ENCODE results near the gene GOLGA6L22. TPM values are rescaled to one million over a fixed set of nuclear protein-coding genes. Genes with fewer than 3 reads are reported as not detected.
A peak's percentile ranks its signal among the peaks of the same experiment; 100 is the strongest.
"Not testable (repeated sequence)": the region's sequence is repeated elsewhere in the genome, so short reads cannot be mapped to it uniquely, and the experiment has no call there.

The GOLGA6L22 gene
- total and polyA plus RNA-seq, 2 donors = 0.05 TPM; not detected in 1

DNA sequence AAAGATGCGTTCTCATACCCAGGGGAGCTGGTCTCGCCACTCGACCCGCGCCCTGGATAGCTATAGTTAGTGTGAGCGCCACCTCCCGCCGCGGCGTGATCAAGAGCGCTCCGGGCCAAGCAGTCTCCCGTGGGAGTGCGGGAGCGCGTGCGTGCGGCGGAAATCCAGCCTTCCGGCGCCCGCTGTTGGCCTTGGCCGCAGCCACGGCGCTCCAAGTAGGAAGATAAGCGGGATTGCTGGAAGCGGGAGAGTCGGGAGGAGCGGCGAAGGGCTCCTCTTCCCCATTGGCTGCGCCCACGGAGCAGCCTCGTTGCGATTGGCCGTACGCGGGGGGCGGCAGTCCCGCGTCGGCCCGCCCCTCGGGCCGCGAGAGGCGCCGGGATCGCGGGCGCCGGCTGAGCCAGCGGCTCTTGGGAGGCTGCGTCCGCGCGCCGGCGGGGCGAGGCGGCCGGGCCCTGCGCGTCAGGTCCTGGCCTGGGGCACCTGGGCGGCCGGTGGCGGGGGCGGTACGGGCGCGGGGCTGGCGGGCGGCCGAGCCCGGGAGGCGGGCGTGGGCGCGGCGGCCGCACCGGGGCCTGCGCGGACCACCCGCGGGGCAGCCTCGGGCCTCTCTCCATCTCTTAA, 35.9 kb downstream of the GOLGA6L22 start:
- H3K27ac ChIP-seq (ENCODE audit: low read depth in 1 of 2, low read length in 1 of 2); H3K4me1 ChIP-seq (ENCODE audit: control insufficient read depth in 2 of 2, insufficient read depth in 2 of 2, low read length in 2 of 2); H3K9me3 ChIP-seq (ENCODE audit: control insufficient read depth in 2 of 2, insufficient read depth in 1 of 2, low read length in 1 of 2); H3K36me3 ChIP-seq (ENCODE audit: control insufficient read depth in 2 of 2, insufficient read depth in 2 of 2, low read length in 1 of 2); H3K27me3 ChIP-seq (ENCODE audit: control insufficient read depth in 2 of 2, insufficient read depth in 1 of 2, low read length in 1 of 2): not testable (repeated sequence)
- DNase-seq (ENCODE audit: low read depth in 6 of 9, low spot score in 9 of 9) = peak in 6 of 9 donors; percentile 1 to 74 (median 16)
- H3K4me3 ChIP-seq (ENCODE audit: low read length in 2 of 2) = peak overlapping the region in 1 of 2 donors; percentile 37
- WGBS = 17% methylated on average over 30 of the region's 86 CpGs

- not testable (repeated sequence) for H3K27me3 ChIP-seq (ENCODE audit: control insufficient read depth in 2 of 2, insufficient read depth in 1 of 2, low read length in 1 of 2); H3K27ac ChIP-seq (ENCODE audit: low read depth in 1 of 2, low read length in 1 of 2); H3K9me3 ChIP-seq (ENCODE audit: control insufficient read depth in 2 of 2, insufficient read depth in 1 of 2, low read length in 1 of 2); DNase-seq (ENCODE audit: low read depth in 6 of 9, low spot score in 9 of 9); H3K4me3 ChIP-seq (ENCODE audit: low read length in 2 of 2); H3K4me1 ChIP-seq (ENCODE audit: control insufficient read depth in 2 of 2, insufficient read depth in 2 of 2, low read length in 2 of 2); H3K36me3 ChIP-seq (ENCODE audit: control insufficient read depth in 2 of 2, insufficient read depth in 2 of 2, low read length in 1 of 2)
- 96% methylated on average over 2 of the region's 4 CpGs for WGBS
Observed at GRCh38 chr15:22497200-22497599, 38.5 kb downstream of the GOLGA6L22 start.

DNA sequence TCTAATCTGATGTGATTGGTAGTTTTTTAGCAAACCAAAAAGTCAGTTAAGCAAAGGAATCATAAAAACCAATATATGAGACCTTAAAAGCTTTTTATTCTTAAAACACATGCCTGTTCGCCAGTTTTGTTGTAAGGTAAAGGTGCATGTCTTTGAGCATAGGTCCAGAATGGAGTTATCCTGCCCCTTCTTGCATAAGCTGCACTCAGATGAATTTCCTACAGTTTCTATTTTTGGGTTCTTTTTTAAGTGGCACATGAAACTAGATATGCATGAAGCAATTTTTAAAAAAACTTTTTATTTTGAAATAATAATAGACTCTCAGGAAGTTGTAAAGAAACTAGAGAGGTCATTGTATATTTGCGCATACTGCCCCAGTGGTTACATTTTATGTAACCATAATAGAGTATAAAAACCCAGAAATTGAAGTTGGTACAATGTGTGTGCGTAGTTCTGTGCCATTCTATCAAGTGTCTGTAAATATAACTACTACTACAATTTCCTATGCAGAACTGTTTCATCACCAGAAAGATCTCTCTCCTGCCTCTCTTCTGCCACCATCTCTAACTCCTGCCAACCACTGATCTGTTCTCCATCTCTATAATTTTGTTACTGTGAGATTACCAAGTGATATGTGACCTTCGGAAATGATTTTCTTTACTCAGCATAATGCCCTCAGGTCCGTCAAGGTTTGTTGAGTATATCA, 39.7 kb downstream of the GOLGA6L22 start:
- H3K36me3 ChIP-seq (ENCODE audit: control insufficient read depth in 2 of 2, insufficient read depth in 2 of 2, low read length in 1 of 2); H3K27me3 ChIP-seq (ENCODE audit: control insufficient read depth in 2 of 2, insufficient read depth in 1 of 2, low read length in 1 of 2); H3K4me1 ChIP-seq (ENCODE audit: control insufficient read depth in 2 of 2, insufficient read depth in 2 of 2, low read length in 2 of 2); H3K9me3 ChIP-seq (ENCODE audit: control insufficient read depth in 2 of 2, insufficient read depth in 1 of 2, low read length in 1 of 2); H3K4me3 ChIP-seq (ENCODE audit: low read length in 2 of 2); H3K27ac ChIP-seq (ENCODE audit: low read depth in 1 of 2, low read length in 1 of 2); DNase-seq (ENCODE audit: low read depth in 6 of 9, low spot score in 9 of 9): not testable (repeated sequence)
- WGBS = no CpG with 5 or more reads among the region's 5 CpGs

DNA sequence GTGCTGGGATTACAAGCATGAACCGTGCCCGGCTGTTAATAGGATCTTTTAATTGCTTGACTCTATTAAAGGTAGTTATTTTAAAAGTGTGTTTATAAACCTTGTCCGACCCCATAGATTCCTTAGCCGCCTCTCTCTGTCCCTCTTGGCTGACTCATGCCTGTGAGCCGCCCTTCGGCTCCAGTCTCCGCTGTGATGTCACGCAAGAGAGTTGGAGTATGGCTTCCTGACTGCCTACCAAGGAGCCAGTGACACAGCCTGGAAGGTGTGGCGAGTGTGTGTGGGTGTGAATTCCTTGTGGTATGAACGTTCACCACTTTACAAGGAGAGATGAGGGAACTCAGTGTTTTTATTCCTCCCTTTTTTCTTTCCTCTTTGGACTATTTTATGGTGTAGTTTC, 43.6 kb downstream of the GOLGA6L22 start:
- not testable (repeated sequence) for H3K9me3 ChIP-seq (ENCODE audit: control insufficient read depth in 2 of 2, insufficient read depth in 1 of 2, low read length in 1 of 2); DNase-seq (ENCODE audit: low read depth in 6 of 9, low spot score in 9 of 9); H3K36me3 ChIP-seq (ENCODE audit: control insufficient read depth in 2 of 2, insufficient read depth in 2 of 2, low read length in 1 of 2); H3K27ac ChIP-seq (ENCODE audit: low read depth in 1 of 2, low read length in 1 of 2); H3K4me3 ChIP-seq (ENCODE audit: low read length in 2 of 2); H3K27me3 ChIP-seq (ENCODE audit: control insufficient read depth in 2 of 2, insufficient read depth in 1 of 2, low read length in 1 of 2); H3K4me1 ChIP-seq (ENCODE audit: control insufficient read depth in 2 of 2, insufficient read depth in 2 of 2, low read length in 2 of 2)
- WGBS = no CpG with 5 or more reads among the region's 10 CpGs

- DNase-seq (ENCODE audit: low read depth in 6 of 9, low spot score in 9 of 9); H3K4me1 ChIP-seq (ENCODE audit: control insufficient read depth in 2 of 2, insufficient read depth in 2 of 2, low read length in 2 of 2); H3K27ac ChIP-seq (ENCODE audit: low read depth in 1 of 2, low read length in 1 of 2); H3K36me3 ChIP-seq (ENCODE audit: control insufficient read depth in 2 of 2, insufficient read depth in 2 of 2, low read length in 1 of 2); H3K9me3 ChIP-seq (ENCODE audit: control insufficient read depth in 2 of 2, insufficient read depth in 1 of 2, low read length in 1 of 2); H3K27me3 ChIP-seq (ENCODE audit: control insufficient read depth in 2 of 2, insufficient read depth in 1 of 2, low read length in 1 of 2); H3K4me3 ChIP-seq (ENCODE audit: low read length in 2 of 2): not testable (repeated sequence)
- WGBS = 72% methylated on average over 4 of the region's 9 CpGs
Observed at GRCh38 chr15:22506959-22507358, 48.3 kb downstream of the GOLGA6L22 start.

DNA sequence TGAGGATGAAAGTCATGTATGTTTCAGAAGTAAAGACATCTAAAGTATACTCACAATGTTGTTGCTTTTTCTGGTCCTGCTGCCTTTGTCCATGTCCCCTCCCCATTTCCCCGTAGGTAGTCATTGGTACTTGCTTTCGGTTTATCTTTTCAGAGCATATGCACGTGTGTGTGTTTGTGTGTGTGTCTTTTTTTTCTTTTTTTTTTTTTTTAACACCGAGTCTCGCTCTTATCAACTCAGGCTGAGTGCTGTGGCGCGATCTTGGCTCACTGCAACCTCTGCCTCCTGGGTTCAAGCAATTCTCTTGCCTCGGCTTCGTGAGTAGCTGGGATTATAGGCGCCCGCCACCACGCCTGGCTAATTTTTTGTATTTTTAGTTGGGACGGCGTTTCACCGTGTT, 57.4 kb downstream of the GOLGA6L22 start:
- not testable (repeated sequence) for H3K27me3 ChIP-seq (ENCODE audit: control insufficient read depth in 2 of 2, insufficient read depth in 1 of 2, low read length in 1 of 2); H3K4me1 ChIP-seq (ENCODE audit: control insufficient read depth in 2 of 2, insufficient read depth in 2 of 2, low read length in 2 of 2); H3K9me3 ChIP-seq (ENCODE audit: control insufficient read depth in 2 of 2, insufficient read depth in 1 of 2, low read length in 1 of 2); H3K27ac ChIP-seq (ENCODE audit: low read depth in 1 of 2, low read length in 1 of 2); DNase-seq (ENCODE audit: low read depth in 6 of 9, low spot score in 9 of 9); H3K4me3 ChIP-seq (ENCODE audit: low read length in 2 of 2); H3K36me3 ChIP-seq (ENCODE audit: control insufficient read depth in 2 of 2, insufficient read depth in 2 of 2, low read length in 1 of 2)
- WGBS = 97% methylated on average over 5 of the region's 15 CpGs
